Fibroblast of the aortic adventitia (primary cell): ENCODE measurements around the gene ILK. TPM values are rescaled to one million over a fixed set of nuclear protein-coding genes. Genes with fewer than 3 reads are reported as not detected.

Experiments
- DNase-seq: peaks from one replicate; pipeline ENCODE4 v3.0.0-alpha.2; 2010; ENCODE audit warnings: low read depth
- H3K4me3 ChIP-seq: 2 replicates; pipeline ENCODE4 v1.5.1; 2011; ENCODE audit warnings: low read depth, mild to moderate bottlenecking, control low read depth, low read length, moderate library complexity
- CTCF ChIP-seq: IDR thresholded peaks from 2 replicates; pipeline ENCODE4 v1.5.1; 2011; ENCODE audit warnings: mild to moderate bottlenecking, low read length, control low read depth, inconsistent platforms; ENCODE audit not compliant: insufficient read depth
- total RNA-seq: library from RNA; depleted of rRNA; stranded (reverse); fragments of >200 nt; gene quantifications from 2 replicates; pipeline ENCODE4 v1.2.3, GENCODE V29; 2012; ENCODE audit warnings: low replicate concordance

Gene ILK
- total RNA-seq, 1 donor = 145 TPM

- DNase-seq = peak; percentile 76
- TF ChIP-seq CTCF = no peak
- H3K4me3 ChIP-seq = peak overlapping the region; percentile 20
These were observed 43.0 kb downstream of the ILK start for GRCh38 chr11:6646576-6646917.

GRCh38 chr11:6646918-6647679, 43.5 kb downstream of the ILK start:
- H3K4me3 ChIP-seq = no peak overlapping the region
- peak; percentile 57 for DNase-seq

GRCh38 chr11:6647836-6648235, 44.3 kb downstream of the ILK start:
- no peak overlapping the region for H3K4me3 ChIP-seq
- no peak for DNase-seq
- no peak for TF ChIP-seq CTCF

More at GRCh38 chr11:6646918-6647679, 43.5 kb downstream of the ILK start:
- TF ChIP-seq CTCF = no peak

GRCh38 chr11:6648501-6648900, 44.9 kb downstream of the ILK start:
- TF ChIP-seq CTCF = no peak
- no peak for DNase-seq
- H3K4me3 ChIP-seq = no peak overlapping the region

- H3K4me3 ChIP-seq = no peak overlapping the region
- DNase-seq = no peak
- TF ChIP-seq CTCF = no peak
These were observed 46.5 kb downstream of the ILK start for GRCh38 chr11:6650104-6650503.

- DNase-seq = peak; percentile 37
- no peak for TF ChIP-seq CTCF
These were observed 47.4 kb downstream of the ILK start for GRCh38 chr11:6650980-6651379.

GRCh38 chr11:6652182-6652581, 48.6 kb downstream of the ILK start:
- H3K4me3 ChIP-seq = no peak overlapping the region
- TF ChIP-seq CTCF = no peak
- DNase-seq = no peak

More at GRCh38 chr11:6650980-6651379, 47.4 kb downstream of the ILK start:
- no peak overlapping the region for H3K4me3 ChIP-seq
